B cell (primary cell): ENCODE results near the gene CD244.
"Not testable (repeated sequence)": the region's sequence is repeated elsewhere in the genome, so short reads cannot be mapped to it uniquely, and the experiment has no call there.

Experiments
- CTCF ChIP-seq: fragments of 200-600 bp; IDR thresholded peaks from one replicate; pipeline ENCODE4 v1.8.0; 2022; ENCODE audit warnings: antibody characterized with exemption, mild to moderate bottlenecking
- EZH2 ChIP-seq: IDR thresholded peaks from 2 replicates; pipeline ENCODE4 v1.6.1; 2012; ENCODE audit warnings: borderline replicate concordance, low read depth, mild to moderate bottlenecking, moderate library complexity, low read length; ENCODE audit not compliant: insufficient read depth, poor library complexity, severe bottlenecking

- not testable (repeated sequence) for TF ChIP-seq CTCF, EZH2
Measured at GRCh38 chr1:160881264-160881663, 18.6 kb upstream of the CD244 start.
